OCI-LY7 (cell line): ENCODE measurements around the gene GPSM3. TPM values are rescaled to one million over a fixed set of nuclear protein-coding genes. Genes with fewer than 3 reads are reported as not detected.

Source experiments
- BruUV-seq: library from RNA; stranded (reverse); fragments of 400-500 nt; replicated peaks from 2 replicates; lab custom pipeline; 2021; lab: Mats Ljungman, UMichigan
- CTCF ChIA-PET: fragments of 300-600 bp; sonication (Branson Sonifier 250); formaldehyde crosslinking; loops from one replicate; lab custom pipeline; 2022; ENCODE audit warnings: antibody characterized with exemption; ENCODE audit not compliant: unreplicated experiment; lab: Charles Lee
- POLR2A ChIA-PET: fragments of 300-600 bp; sonication (Branson Sonifier 250); formaldehyde crosslinking; loops from one replicate; lab custom pipeline; 2022; ENCODE audit warnings: antibody characterized with exemption; lab: Charles Lee
- DNase-seq: peaks from one replicate; pipeline ENCODE4 v3.0.0-alpha.2; 2015; ENCODE audit warnings: low spot score
- H2AFZ ChIP-seq: fragments of 200-600 bp; sonication (generic), shearing (Covaris generic); 2 replicates; pipeline ENCODE4 v1.6.1; 2014; ENCODE audit warnings: mild to moderate bottlenecking, antibody characterized with exemption, low read length, moderate library complexity
- H3K27ac ChIP-seq: fragments of 200-600 bp; sonication (generic); 2 replicates; pipeline ENCODE4 v1.5.1; 2014; ENCODE audit warnings: mixed run types, low read depth, mild to moderate bottlenecking, moderate library complexity, low read length, inconsistent platforms; ENCODE audit not compliant: poor library complexity, severe bottlenecking
- H3K36me3 ChIP-seq: fragments of 200-600 bp; sonication (generic); 2 replicates; pipeline ENCODE4 v1.6.1; 2014; ENCODE audit warnings: mild to moderate bottlenecking, antibody characterized with exemption, low read length, moderate library complexity, mixed read lengths; ENCODE audit not compliant: insufficient read depth
- H3K4me1 ChIP-seq: fragments of 200-600 bp; sonication (generic); 2 replicates; pipeline ENCODE4 v1.5.1; 2014; ENCODE audit warnings: mild to moderate bottlenecking, low read length; ENCODE audit not compliant: insufficient read depth, poor library complexity, severe bottlenecking
- H3K4me2 ChIP-seq: fragments of 200-600 bp; sonication (generic); 2 replicates; pipeline ENCODE4 v1.6.1; 2014; ENCODE audit warnings: mild to moderate bottlenecking, low read length
- H3K4me3 ChIP-seq: fragments of 200-600 bp; sonication (generic); 2 replicates; pipeline ENCODE4 v1.5.1; 2014; ENCODE audit warnings: mild to moderate bottlenecking, low read depth, low read length; ENCODE audit not compliant: poor library complexity, severe bottlenecking
- H3K79me2 ChIP-seq: fragments of 200-600 bp; sonication (generic); 2 replicates; pipeline ENCODE4 v1.6.1; 2016; ENCODE audit warnings: low read depth, mild to moderate bottlenecking, low read length, moderate library complexity, mixed read lengths; ENCODE audit not compliant: insufficient read depth
- H3K9me2 ChIP-seq: fragments of 200-600 bp; sonication (generic); 2 replicates; pipeline ENCODE4 v1.6.1; 2016; ENCODE audit warnings: mild to moderate bottlenecking, low read length, mixed read lengths; ENCODE audit not compliant: insufficient read depth
- H3K9me3 ChIP-seq: fragments of 200-600 bp; sonication (generic); 2 replicates; pipeline ENCODE4 v1.6.1; 2014; ENCODE audit warnings: mild to moderate bottlenecking, mixed run types, low read length, mixed read lengths
- H4K20me1 ChIP-seq: fragments of 200-600 bp; sonication (generic); 2 replicates; pipeline ENCODE4 v1.6.1; 2014; ENCODE audit warnings: mild to moderate bottlenecking, antibody characterized with exemption, low read length, moderate library complexity, mixed read lengths; ENCODE audit not compliant: insufficient read depth
- CTCF ChIP-seq: fragments of 200-600 bp; sonication (generic); conservative IDR thresholded peaks from 2 replicates; pipeline ENCODE4 v1.5.1; 2014; ENCODE audit warnings: mild to moderate bottlenecking, antibody characterized with exemption, low read length, moderate library complexity, mixed read lengths
- EZH2phosphoT487 ChIP-seq: fragments of 200-600 bp; sonication (generic); IDR thresholded peaks from 2 replicates; pipeline ENCODE4 v1.6.1; 2018; ENCODE audit warnings: low read depth, borderline replicate concordance, mild to moderate bottlenecking, mixed run types, antibody characterized with exemption, low read length, moderate library complexity, mixed read lengths
- intact Hi-C: fragments of 100-400 bp; cut with micrococcal nuclease; formaldehyde crosslinking; loops from one replicate; pipeline ENCODE4 v1.10.0; 2022; ENCODE audit not compliant: unreplicated experiment
- total RNA-seq, 2 experiments: library from RNA; depleted of rRNA in 1 of 2; stranded (reverse); fragments of >200 nt in 1 of 2; shearing (Covaris generic) in 1 of 2; gene quantifications; 2 replicates each; pipeline ENCODE4 v1.2.3, GENCODE V29; 2014 to 2022

Gene GPSM3
- total RNA-seq, 2 experiments from 2014 or later = 94.4 to 100 TPM

GRCh38 chr6:32190054-32190851, 2.2 kb downstream of the GPSM3 start, which contains the start of gene PBX2:
Gene PBX2, minus strand, starts transcription at chr6:32190202. Its CDS starts 287 bp downstream, at chr6:32189915.
- BruUV-seq = TSS peak; percentile 85
- CTCF ChIA-PET = interaction anchor here (0.6 kb wide), 1 partner anchor 331 kb away, joined by 3 read pairs; no protein-coding TSS in a partner anchor

GRCh38 chr6:32189742-32190053, 2.7 kb downstream of the GPSM3 start:
- Histone ChIP-seq H4K20me1 (no peaks in the 10 kb centered on the region), H3K4me3 (peak overlapping the region; percentile 92), H3K4me1 (peaks cover 62% of the 10 kb centered on the region), H3K9me2 (no peaks in the 10 kb centered on the region), H2AFZ (no peak overlapping the region), H3K36me3 (peaks cover 30% of the 10 kb centered on the region), H3K4me2 (peak overlapping the region; percentile 86), H3K79me2 (peaks cover 31% of the 10 kb centered on the region; the same call in 1 of the 2 replicates), H3K27ac (peak overlapping the region; percentile 79), H3K9me3 (no peaks in the 10 kb centered on the region)
- TF ChIP-seq EZH2phosphoT487 (no peak), CTCF (no peak)
- no peak for DNase-seq
- ChIA-PET CTCF (interaction anchor here (0.6 kb wide), 1 partner anchor 330 kb away, joined by 3 read pairs; no protein-coding TSS in a partner anchor), POLR2A (interaction anchor here (0.8 to 3.3 kb wide), 3 partner anchors 10 to 782 kb away, joined by 3 to 16 read pairs (median 11); partner anchors contain the start of gene AGPAT1)
- intact Hi-C loops = no loop called here
- BruUV-seq = no TSS peak

More at GRCh38 chr6:32190054-32190851, 2.2 kb downstream of the GPSM3 start, which contains the start of gene PBX2:
- Histone ChIP-seq H3K9me3 (no peaks in the 10 kb centered on the region), H3K9me2 (no peaks in the 10 kb centered on the region), H3K4me2 (peak within 1 kb of the TSS; percentile 86), H3K36me3 (peaks cover 30% of the 10 kb centered on the region), H2AFZ (no peak within 1 kb of the TSS), H3K27ac (peak within 1 kb of the TSS; percentile 79), H3K4me1 (peaks cover 68% of the 10 kb centered on the region), H4K20me1 (no peaks in the 10 kb centered on the region), H3K79me2 (peaks cover 31% of the 10 kb centered on the region; the same call in 1 of the 2 replicates), H3K4me3 (peak within 1 kb of the TSS; percentile 92)
- intact Hi-C loops = no loop called here
- POLR2A ChIA-PET = interaction anchor here (0.8 to 3.3 kb wide), 3 partner anchors 11 to 782 kb away, joined by 3 to 16 read pairs (median 11); partner anchors contain the start of gene AGPAT1
- peak; percentile 90 for DNase-seq
- TF ChIP-seq CTCF = no peak
- TF ChIP-seq EZH2phosphoT487 = no peak
